Astrocyte (in vitro differentiated cells and primary cell): Measurements from ENCODE around the gene AHNAK. TPM values are rescaled to one million over a fixed set of nuclear protein-coding genes. Genes with fewer than 3 reads are reported as not detected.

Experiments used
- DNase-seq: peaks from one replicate; pipeline ENCODE4 v3.0.0-alpha.2; 2010; ENCODE audit warnings: low read depth
- FAIRE-seq: peaks from 2 replicates; lab custom pipeline; 2011; peaks lifted over from hg19 to GRCh38; lab: Jason Lieb, UNC
- H2AFZ ChIP-seq: 2 replicates; pipeline ENCODE4 v1.6.0; 2012; ENCODE audit warnings: low read depth, low read length, inconsistent platforms
- H3K27ac ChIP-seq: 2 replicates; pipeline ENCODE4 v1.5.1; 2011; ENCODE audit warnings: low read depth, low read length, inconsistent platforms
- H3K27me3 ChIP-seq: 2 replicates; pipeline ENCODE4 v1.6.0; 2011; ENCODE audit warnings: low read length, inconsistent platforms; ENCODE audit not compliant: insufficient read depth
- H3K36me3 ChIP-seq: 2 replicates; pipeline ENCODE4 v1.5.1; 2011; ENCODE audit warnings: low read length, inconsistent platforms; ENCODE audit not compliant: insufficient read depth
- H3K4me1 ChIP-seq: 2 replicates; pipeline ENCODE4 v1.5.1; 2011; ENCODE audit warnings: low read length, inconsistent platforms; ENCODE audit not compliant: insufficient read depth
- H3K4me2 ChIP-seq: 2 replicates; pipeline ENCODE4 v1.6.0; 2012; ENCODE audit warnings: low read length, inconsistent platforms
- H3K4me3 ChIP-seq: 2 replicates; pipeline ENCODE4 v1.5.1; 2011; ENCODE audit warnings: low read depth, mild to moderate bottlenecking, low read length, inconsistent platforms; ENCODE audit not compliant: insufficient read depth
- H3K79me2 ChIP-seq: 2 replicates; pipeline ENCODE4 v1.6.0; 2012; ENCODE audit warnings: mild to moderate bottlenecking, low read length, inconsistent platforms; ENCODE audit not compliant: insufficient read depth
- H3K9ac ChIP-seq: 2 replicates; pipeline ENCODE4 v1.6.0; 2012; ENCODE audit warnings: mild to moderate bottlenecking, low read length, inconsistent platforms
- H3K9me3 ChIP-seq: 2 replicates; pipeline ENCODE4 v1.5.1; 2012; ENCODE audit warnings: low read depth, mild to moderate bottlenecking, low read length, inconsistent platforms; ENCODE audit not compliant: insufficient read depth
- H4K20me1 ChIP-seq: 2 replicates; pipeline ENCODE4 v1.6.0; 2012; ENCODE audit warnings: low read length, inconsistent platforms; ENCODE audit not compliant: insufficient read depth
- H3K27ac Mint-ChIP-seq: one replicate; pipeline ENCODE4 v1.8.0; 2021; ENCODE audit warnings: mild to moderate bottlenecking, mixed read lengths; ENCODE audit not compliant: unreplicated experiment
- H3K27me3 Mint-ChIP-seq: one replicate; pipeline ENCODE4 v1.8.0; 2021; ENCODE audit warnings: low read depth, mixed read lengths; ENCODE audit not compliant: unreplicated experiment
- H3K36me3 Mint-ChIP-seq: one replicate; pipeline ENCODE4 v1.8.0; 2021; ENCODE audit warnings: low read depth, mixed read lengths; ENCODE audit not compliant: unreplicated experiment
- H3K4me1 Mint-ChIP-seq: one replicate; pipeline ENCODE4 v1.8.0; 2021; ENCODE audit warnings: low read depth, mixed read lengths; ENCODE audit not compliant: unreplicated experiment
- H3K4me3 Mint-ChIP-seq: one replicate; pipeline ENCODE4 v1.8.0; 2021; ENCODE audit warnings: mild to moderate bottlenecking, moderate library complexity, mixed read lengths; ENCODE audit not compliant: unreplicated experiment
- H3K9me3 Mint-ChIP-seq: one replicate; pipeline ENCODE4 v1.8.0; 2021; ENCODE audit warnings: mild to moderate bottlenecking, mixed read lengths; ENCODE audit not compliant: unreplicated experiment
- CTCF ChIP-seq: IDR thresholded peaks from 2 replicates; pipeline ENCODE4 v1.5.1; 2011; ENCODE audit warnings: low read depth, mild to moderate bottlenecking, inconsistent platforms, low read length, moderate library complexity; ENCODE audit not compliant: insufficient read depth
- EZH2 ChIP-seq: IDR thresholded peaks from 2 replicates; pipeline ENCODE4 v1.6.1; 2012; ENCODE audit warnings: mild to moderate bottlenecking, low read length, inconsistent platforms; ENCODE audit not compliant: insufficient read depth
- total RNA-seq: library from RNA; stranded (reverse); gene quantifications from 2 replicates; pipeline ENCODE4 v1.2.1, GENCODE V29; 2021

AHNAK gene
- total RNA-seq, 1 donor from 2014 or later: 378 TPM

- H3K4me2 ChIP-seq: no peak within 1 kb of the TSS
- H4K20me1 ChIP-seq: no peaks in the 10 kb centered on the region
- no peaks in the 10 kb centered on the region for H3K36me3 ChIP-seq
- DNase-seq (no peak), FAIRE-seq (no peak)
- H3K9me3 ChIP-seq: no peaks in the 10 kb centered on the region
- H3K4me1 ChIP-seq: no peaks in the 10 kb centered on the region
- no peak within 1 kb of the TSS for H3K27ac ChIP-seq
- no peaks in the 10 kb centered on the region for H3K79me2 ChIP-seq
- Mint-ChIP-seq H3K4me1 (peaks cover 3% of the 10 kb centered on the region), H3K27me3 (peaks cover 32% of the 10 kb centered on the region), H3K9me3 (peaks cover 1% of the 10 kb centered on the region), H3K27ac (no peak within 1 kb of the TSS), H3K4me3 (no peak within 1 kb of the TSS), H3K36me3 (no peaks in the 10 kb centered on the region)
- peaks cover 3% of the 10 kb centered on the region for H3K27me3 ChIP-seq
- H3K9ac ChIP-seq: no peak within 1 kb of the TSS
- TF ChIP-seq CTCF (no peak), EZH2 (no peak)
- no peak within 1 kb of the TSS for H3K4me3 ChIP-seq
- H2AFZ ChIP-seq: no peak within 1 kb of the TSS
These were observed 127.9 kb downstream of the AHNAK start, which contains the start of gene SCGB1A1 for GRCh38 chr11:62418733-62419132. TSS of gene SCGB1A1 (plus strand) at chr11:62419033. CDS start at chr11:62419096, 63 bp downstream.

GRCh38 chr11:62418136-62418535, 128.5 kb downstream of the AHNAK start:
- H3K27me3 Mint-ChIP-seq: peaks cover 26% of the 10 kb centered on the region
- Histone ChIP-seq H3K4me2 (no peak overlapping the region), H3K36me3 (no peaks in the 10 kb centered on the region), H2AFZ (no peak overlapping the region), H3K27me3 (peaks cover 3% of the 10 kb centered on the region), H4K20me1 (no peaks in the 10 kb centered on the region), H3K79me2 (no peaks in the 10 kb centered on the region), H3K9ac (no peak overlapping the region), H3K9me3 (no peaks in the 10 kb centered on the region), H3K4me3 (no peak overlapping the region), H3K27ac (no peak overlapping the region), H3K4me1 (no peaks in the 10 kb centered on the region)
- no peak for TF ChIP-seq CTCF
- no peak for TF ChIP-seq EZH2
- no peak overlapping the region for H3K27ac Mint-ChIP-seq
- no peaks in the 10 kb centered on the region for H3K36me3 Mint-ChIP-seq
- H3K4me1 Mint-ChIP-seq: no peaks in the 10 kb centered on the region
- H3K9me3 Mint-ChIP-seq: peaks cover 1% of the 10 kb centered on the region
- no peak for FAIRE-seq
- no peak for DNase-seq
- H3K4me3 Mint-ChIP-seq: no peak overlapping the region

GRCh38 chr11:62416596-62416995, 130.0 kb downstream of the AHNAK start:
- Mint-ChIP-seq H3K9me3 (peaks cover 1% of the 10 kb centered on the region), H3K27me3 (peaks cover 18% of the 10 kb centered on the region), H3K4me3 (no peak overlapping the region), H3K27ac (no peak overlapping the region), H3K36me3 (no peaks in the 10 kb centered on the region), H3K4me1 (no peaks in the 10 kb centered on the region)
- Histone ChIP-seq H3K27me3 (peaks cover 3% of the 10 kb centered on the region), H2AFZ (peak overlapping the region; percentile 26), H3K4me3 (no peak overlapping the region), H3K36me3 (no peaks in the 10 kb centered on the region), H3K4me1 (no peaks in the 10 kb centered on the region), H3K9me3 (no peaks in the 10 kb centered on the region), H4K20me1 (no peaks in the 10 kb centered on the region), H3K4me2 (no peak overlapping the region), H3K27ac (no peak overlapping the region), H3K79me2 (no peaks in the 10 kb centered on the region), H3K9ac (no peak overlapping the region)
- FAIRE-seq (no peak), DNase-seq (no peak)
- TF ChIP-seq CTCF: no peak
- no peak for TF ChIP-seq EZH2
